Uterus (tissue), 2 donors: Measurements from ENCODE around the gene PDS5B.

Experiments used
- POLR2A ChIP-seq, 2 donors: fragments of 450-650 bp; IDR thresholded peaks; one replicate each; pipeline ENCODE4 v1.6.1; 2016; ENCODE audit warnings: antibody characterized with exemption in 2 of 2, mild to moderate bottlenecking in 1 of 2, moderate library complexity in 1 of 2
- TF ChIP-seq, protein P1 (sequence below), 4 experiments: fragments of 200-600 bp in 2 of 4; fragments of 450-650 bp in 2 of 4; sonication (generic) in 2 of 4; IDR thresholded peaks; one replicate each; pipeline ENCODE4 v1.5.1; 2016 to 2019; ENCODE audit warnings: antibody characterized with exemption in 4 of 4, mild to moderate bottlenecking in 2 of 4, moderate library complexity in 1 of 4

DNA sequence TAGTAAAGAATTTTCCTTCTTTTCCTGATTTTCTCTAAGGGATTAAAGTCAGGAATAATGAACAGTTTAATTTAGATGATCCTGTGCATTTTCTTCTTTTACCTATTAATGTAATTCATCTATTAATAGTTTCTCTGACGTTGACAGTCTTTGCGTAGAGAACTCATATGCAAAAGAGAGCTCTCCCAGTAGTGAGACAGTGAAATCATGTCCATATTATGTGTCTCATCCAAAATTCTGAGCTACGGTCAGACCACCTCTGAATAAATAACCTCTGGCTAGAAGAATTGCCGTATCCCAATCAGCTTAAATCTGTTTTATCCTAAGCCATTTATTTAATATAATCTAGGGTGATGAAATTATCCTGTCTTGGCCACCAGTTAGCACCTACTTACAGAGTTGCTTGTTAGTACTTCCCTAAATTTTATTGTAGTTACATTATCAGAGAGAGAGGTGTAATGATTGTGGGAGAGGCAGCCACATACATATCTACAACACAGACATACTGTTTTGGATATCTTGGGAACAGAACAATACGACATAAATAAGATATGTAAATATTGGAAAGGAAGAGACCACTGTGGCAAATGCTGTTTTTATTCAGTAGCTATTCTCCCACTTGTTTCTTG lies 30.7 kb downstream of the PDS5B start:
- TF ChIP-seq, protein P1, sequence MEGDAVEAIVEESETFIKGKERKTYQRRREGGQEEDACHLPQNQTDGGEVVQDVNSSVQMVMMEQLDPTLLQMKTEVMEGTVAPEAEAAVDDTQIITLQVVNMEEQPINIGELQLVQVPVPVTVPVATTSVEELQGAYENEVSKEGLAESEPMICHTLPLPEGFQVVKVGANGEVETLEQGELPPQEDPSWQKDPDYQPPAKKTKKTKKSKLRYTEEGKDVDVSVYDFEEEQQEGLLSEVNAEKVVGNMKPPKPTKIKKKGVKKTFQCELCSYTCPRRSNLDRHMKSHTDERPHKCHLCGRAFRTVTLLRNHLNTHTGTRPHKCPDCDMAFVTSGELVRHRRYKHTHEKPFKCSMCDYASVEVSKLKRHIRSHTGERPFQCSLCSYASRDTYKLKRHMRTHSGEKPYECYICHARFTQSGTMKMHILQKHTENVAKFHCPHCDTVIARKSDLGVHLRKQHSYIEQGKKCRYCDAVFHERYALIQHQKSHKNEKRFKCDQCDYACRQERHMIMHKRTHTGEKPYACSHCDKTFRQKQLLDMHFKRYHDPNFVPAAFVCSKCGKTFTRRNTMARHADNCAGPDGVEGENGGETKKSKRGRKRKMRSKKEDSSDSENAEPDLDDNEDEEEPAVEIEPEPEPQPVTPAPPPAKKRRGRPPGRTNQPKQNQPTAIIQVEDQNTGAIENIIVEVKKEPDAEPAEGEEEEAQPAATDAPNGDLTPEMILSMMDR (IDR thresholded peaks at IDR 0.05), result no peak
- TF ChIP-seq POLR2A (IDR thresholded peaks at IDR 0.05), result no peak
